Measurements from ENCODE around the gene ZNF189. TPM values are rescaled to one million over a fixed set of nuclear protein-coding genes. Genes with fewer than 3 reads are reported as not detected.

The ZNF189 gene
- total and polyA plus RNA-seq, 2 donors (not counting 3 experiments of a cell fraction or from before 2014, with no cell fraction given), result 3.3 to 14.6 TPM

- Histone ChIP-seq H3K4me2 (ENCODE audit: insufficient read depth, low read length) (no peak overlapping the region), H3K4me1 (ENCODE audit: control insufficient read depth, extremely low read depth, insufficient read depth, low read length) (no peaks in the 10 kb centered on the region), H3K79me2 (ENCODE audit: control insufficient read depth, insufficient read depth, low read length) (no peaks in the 10 kb centered on the region), H3K27ac (ENCODE audit: insufficient read depth, low read depth, low read length) (no peak overlapping the region), H4K20me1 (replicated peaks; ENCODE audit: control insufficient read depth, extremely low read depth, insufficient read depth, low read length) (no peaks in the 10 kb centered on the region), H3K9ac (replicated peaks; ENCODE audit: extremely low read depth, insufficient read depth, low read length) (no peak overlapping the region), H3K4me3 (replicated peaks in 1 of 3; ENCODE audit: insufficient read depth in 1 of 3, low read depth in 1 of 3, low read length in 3 of 3) (no peak overlapping the region), H3K9me3 (replicated peaks; ENCODE audit: control insufficient read depth, insufficient read depth, low read length) (no peaks in the 10 kb centered on the region), H3K36me3 (ENCODE audit: control insufficient read depth in 2 of 2, extremely low read depth in 1 of 2, insufficient read depth in 2 of 2, low read length in 2 of 2) (no peaks in the 10 kb centered on the region), H2AFZ (ENCODE audit: low read depth, low read length) (no peak overlapping the region), H3K9me1 (replicated peaks; ENCODE audit: control insufficient read depth, extremely low read depth, insufficient read depth, low read length) (no peaks in the 10 kb centered on the region), H3K27me3 (ENCODE audit: control insufficient read depth in 2 of 2, insufficient read depth in 2 of 2, low read length in 2 of 2) (peaks cover 0 to 3% of the 10 kb centered on the region in 2 experiments)
- ChIA-PET CTCF (interaction anchor here (1.1 to 1.3 kb wide), 2 partner anchors 16 to 26 kb away, joined by 5 read pairs; no protein-coding TSS in a partner anchor), POLR2A (no interaction called here)
- TF ChIP-seq MAX (IDR thresholded peaks at IDR 0.05; ENCODE audit: insufficient read depth, insufficient read length) (no peak), FOS (IDR thresholded peaks at IDR 0.05; ENCODE audit: borderline replicate concordance, insufficient read depth, low read length) (no peak), JUN (IDR thresholded peaks at IDR 0.05; ENCODE audit: borderline replicate concordance, insufficient read depth, insufficient read length, low read depth) (no peak), EZH2 (IDR thresholded peaks at IDR 0.05; ENCODE audit: borderline replicate concordance, low read depth, low read length, severe bottlenecking) (no peak), POLR2AphosphoS5 (IDR thresholded peaks at IDR 0.05; ENCODE audit: insufficient read depth, low read depth, low read length) (no peak), MYC (IDR thresholded peaks at IDR 0.05; ENCODE audit: low read depth, low read length) (no peak), POLR2A (IDR thresholded peaks at IDR 0.05; ENCODE audit: low read depth, low read length) (no peak), CTCF (IDR thresholded peaks at IDR 0.05; ENCODE audit: extremely low read depth in 1 of 2, insufficient read depth in 1 of 2, low read depth in 1 of 2, low read length in 2 of 2) (no peak), GATA2 (IDR thresholded peaks at IDR 0.05; ENCODE audit: insufficient read depth, insufficient read length, low read depth, low read length) (no peak)
- dilution Hi-C loops (cut with MboI; ENCODE audit: extremely low pct_ligation_motif_present, low sequenced_read_pairs) (no loop called here), intact Hi-C loops (cut with micrococcal nuclease) (no loop called here)
- BruUV-seq (replicated peaks), result no TSS peak
- no peak for DNase-seq (ENCODE audit: low read depth, low spot score)
- no peak for FAIRE-seq
Measured at GRCh38 chr9:101432740-101433139, 34.1 kb downstream of the ZNF189 start.

Measured in endothelial cell of umbilical vein (primary cell).